ENCODE measurements around the gene TBXT. TPM values are rescaled to one million over a fixed set of nuclear protein-coding genes. Genes with fewer than 3 reads are reported as not detected.

TBXT gene

DNA sequence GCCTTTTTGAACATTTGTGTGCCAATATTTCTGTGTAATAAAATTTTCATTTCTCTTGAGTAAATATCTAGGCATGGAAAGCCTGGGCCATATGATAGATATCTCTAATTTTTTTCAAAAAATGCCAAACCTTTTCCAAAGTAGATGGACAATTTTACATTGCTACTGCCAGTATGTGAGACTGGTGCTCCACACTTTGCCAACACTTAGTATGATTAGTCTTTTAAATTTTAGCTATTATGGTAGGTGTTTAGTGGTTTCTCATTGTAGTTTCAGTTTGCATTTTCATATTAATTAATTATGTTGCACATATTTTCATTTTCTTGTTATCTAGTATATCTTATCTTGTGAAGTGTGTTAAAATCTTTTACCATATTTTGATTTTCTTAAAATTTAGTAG, 52.0 kb downstream of the TBXT start:
- Histone ChIP-seq H4K91ac (ENCODE audit: low read depth, low read length, poor library complexity) (no peak overlapping the region), H3K23ac (ENCODE audit: low read depth, low read length, poor library complexity) (no peak overlapping the region), H3K27me3 (ENCODE audit: control insufficient read depth in 3 of 3, insufficient read depth in 3 of 3, low read depth in 1 of 3, low read length in 3 of 3) (no peaks in the 10 kb centered on the region), H3K18ac (ENCODE audit: low read length) (no peak overlapping the region), H2BK15ac (ENCODE audit: low read length) (no peak overlapping the region), H3K14ac (ENCODE audit: low read length) (no peak overlapping the region), H3K4ac (ENCODE audit: low read length) (no peak overlapping the region), H2AK5ac (ENCODE audit: low read depth, low read length) (no peak overlapping the region), H3K79me1 (ENCODE audit: low read depth, low read length) (no peaks in the 10 kb centered on the region), H4K8ac (ENCODE audit: low read depth, low read length) (no peak overlapping the region), H2BK5ac (ENCODE audit: low read length) (no peak overlapping the region), H3K27ac (replicated peaks; ENCODE audit: low read length) (no peak overlapping the region), H2BK120ac (ENCODE audit: low read depth, low read length) (no peak overlapping the region), H3K9me3 (replicated peaks in 1 of 2; ENCODE audit: control insufficient read depth in 2 of 2, insufficient read depth in 1 of 2, low read depth in 1 of 2, low read length in 2 of 2) (peaks cover 0 to 2% of the 10 kb centered on the region in 2 donors), H2BK12ac (ENCODE audit: low read length) (no peak overlapping the region), H3K4me2 (ENCODE audit: insufficient read depth, low read length, poor library complexity, severe bottlenecking) (no peak overlapping the region), H2AFZ (ENCODE audit: low read length) (no peak overlapping the region), H3K4me3 (ENCODE audit: low read length in 2 of 2) (no peak overlapping the region), H3K9ac (ENCODE audit: low read depth, low read length, poor library complexity) (no peak overlapping the region), H3K36me3 (replicated peaks in 1 of 2; ENCODE audit: control insufficient read depth in 2 of 2, insufficient read depth in 2 of 2, low read length in 2 of 2) (no peaks in the 10 kb centered on the region), H3K4me1 (ENCODE audit: control insufficient read depth in 2 of 2, insufficient read depth in 1 of 2, low read depth in 1 of 2, low read length in 2 of 2) (no peaks in the 10 kb centered on the region)
- DNase-seq (ENCODE audit: low spot score) = no peak

DNA sequence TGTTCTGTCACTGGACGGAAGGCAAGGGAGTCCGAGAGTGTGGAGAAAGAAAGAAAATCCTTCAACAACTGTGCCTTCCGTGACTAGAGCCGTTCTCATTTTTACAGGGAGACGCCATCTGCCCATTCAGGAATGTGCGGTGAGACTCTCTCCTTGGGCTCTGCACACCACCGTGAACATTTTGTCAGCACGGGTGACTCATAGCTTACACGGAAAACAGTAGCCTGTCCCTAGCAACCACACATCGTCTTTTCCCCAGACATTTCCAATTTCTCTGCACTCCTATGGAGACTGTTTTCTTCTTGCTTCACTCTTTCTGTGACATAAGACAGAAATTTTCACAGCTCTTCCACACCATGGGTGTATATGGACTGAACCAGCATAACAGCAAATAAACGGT, 55.1 kb downstream of the TBXT start:
- WGBS, 2 donors (ENCODE audit: extremely low coverage in 2 of 2, insufficient read length in 2 of 2, insufficient replicate concordance in 1 of 2) = no CpG with 5 or more reads among the region's 11 CpGs

GRCh38 chr6:166109608-166110007, 58.0 kb downstream of the TBXT start:
- H2AFZ ChIP-seq (ENCODE audit: low read length) = no peak overlapping the region
- no peaks in the 10 kb centered on the region for H3K9me3 ChIP-seq (replicated peaks in 1 of 2; ENCODE audit: control insufficient read depth in 2 of 2, insufficient read depth in 1 of 2, low read depth in 1 of 2, low read length in 2 of 2)
- no peak overlapping the region for H3K14ac ChIP-seq (ENCODE audit: low read length)
- no peak overlapping the region for H2BK5ac ChIP-seq (ENCODE audit: low read length)
- no peak overlapping the region for H4K91ac ChIP-seq (ENCODE audit: low read depth, low read length, poor library complexity)
- no peak overlapping the region for H3K18ac ChIP-seq (ENCODE audit: low read length)
- no peaks in the 10 kb centered on the region for H3K27me3 ChIP-seq (ENCODE audit: control insufficient read depth in 3 of 3, insufficient read depth in 3 of 3, low read depth in 1 of 3, low read length in 3 of 3)
- H3K4me2 ChIP-seq (ENCODE audit: insufficient read depth, low read length, poor library complexity, severe bottlenecking) = no peak overlapping the region
- no peak overlapping the region for H4K8ac ChIP-seq (ENCODE audit: low read depth, low read length)
- no peak overlapping the region for H3K4me3 ChIP-seq (ENCODE audit: low read length in 2 of 2)
- H3K9ac ChIP-seq (ENCODE audit: low read depth, low read length, poor library complexity) = no peak overlapping the region
- no peak overlapping the region for H3K4ac ChIP-seq (ENCODE audit: low read length)
- H3K23ac ChIP-seq (ENCODE audit: low read depth, low read length, poor library complexity) = no peak overlapping the region
- no peaks in the 10 kb centered on the region for H3K36me3 ChIP-seq (replicated peaks in 1 of 2; ENCODE audit: control insufficient read depth in 2 of 2, insufficient read depth in 2 of 2, low read length in 2 of 2)
- H2BK120ac ChIP-seq (ENCODE audit: low read depth, low read length) = no peak overlapping the region
- no peak overlapping the region for H2BK12ac ChIP-seq (ENCODE audit: low read length)
- H3K27ac ChIP-seq (replicated peaks; ENCODE audit: low read length) = no peak overlapping the region
- WGBS, 2 donors (ENCODE audit: extremely low coverage in 2 of 2, insufficient read length in 2 of 2, insufficient replicate concordance in 1 of 2) = no CpG with 5 or more reads among the region's 2 CpGs
- no peak overlapping the region for H2BK15ac ChIP-seq (ENCODE audit: low read length)
- no peak for DNase-seq (ENCODE audit: low spot score)
- no peaks in the 10 kb centered on the region for H3K79me1 ChIP-seq (ENCODE audit: low read depth, low read length)
- no peak overlapping the region for H2AK5ac ChIP-seq (ENCODE audit: low read depth, low read length)
- H3K4me1 ChIP-seq (ENCODE audit: control insufficient read depth in 2 of 2, insufficient read depth in 1 of 2, low read depth in 1 of 2, low read length in 2 of 2) = no peaks in the 10 kb centered on the region

More for the DNA sequence above, 55.1 kb downstream of the TBXT start:
- Histone ChIP-seq H2AFZ (ENCODE audit: low read length) (peak overlapping the region; percentile 43), H2BK5ac (ENCODE audit: low read length) (no peak overlapping the region), H3K9ac (ENCODE audit: low read depth, low read length, poor library complexity) (no peak overlapping the region), H3K18ac (ENCODE audit: low read length) (no peak overlapping the region), H4K91ac (ENCODE audit: low read depth, low read length, poor library complexity) (no peak overlapping the region), H2AK5ac (ENCODE audit: low read depth, low read length) (no peak overlapping the region), H3K4me2 (ENCODE audit: insufficient read depth, low read length, poor library complexity, severe bottlenecking) (no peak overlapping the region), H4K8ac (ENCODE audit: low read depth, low read length) (no peak overlapping the region), H3K36me3 (replicated peaks in 1 of 2; ENCODE audit: control insufficient read depth in 2 of 2, insufficient read depth in 2 of 2, low read length in 2 of 2) (no peaks in the 10 kb centered on the region), H2BK120ac (ENCODE audit: low read depth, low read length) (no peak overlapping the region), H3K23ac (ENCODE audit: low read depth, low read length, poor library complexity) (no peak overlapping the region), H2BK15ac (ENCODE audit: low read length) (no peak overlapping the region), H3K4me3 (ENCODE audit: low read length in 2 of 2) (no peak overlapping the region), H3K27ac (replicated peaks; ENCODE audit: low read length) (no peak overlapping the region), H3K27me3 (ENCODE audit: control insufficient read depth in 3 of 3, insufficient read depth in 3 of 3, low read depth in 1 of 3, low read length in 3 of 3) (no peaks in the 10 kb centered on the region), H3K4me1 (ENCODE audit: control insufficient read depth in 2 of 2, insufficient read depth in 1 of 2, low read depth in 1 of 2, low read length in 2 of 2) (no peaks in the 10 kb centered on the region), H3K79me1 (ENCODE audit: low read depth, low read length) (no peaks in the 10 kb centered on the region), H3K4ac (ENCODE audit: low read length) (no peak overlapping the region), H2BK12ac (ENCODE audit: low read length) (no peak overlapping the region), H3K9me3 (replicated peaks in 1 of 2; ENCODE audit: control insufficient read depth in 2 of 2, insufficient read depth in 1 of 2, low read depth in 1 of 2, low read length in 2 of 2) (peaks cover 0 to 2% of the 10 kb centered on the region in 2 donors), H3K14ac (ENCODE audit: low read length) (no peak overlapping the region)
- DNase-seq (ENCODE audit: low spot score) = no peak

Small RNA genes within 50 kb of the gene (small RNA-seq; reads per million reads assigned to genes)
- not detected for gene RNU6-153P (ENCODE audit: insufficient read depth)

Measured in neuronal stem cell (in vitro differentiated cells).